Loucy (cell line): ENCODE data around the gene KCNQ5.

ENCODE experiments used
- H2AFZ ChIP-seq: fragments of 200-600 bp; sonication (generic); 2 replicates; pipeline ENCODE4 v1.6.0; 2016; ENCODE audit warnings: antibody characterized with exemption, mild to moderate bottlenecking, low read length, moderate library complexity
- H3F3A ChIP-seq: fragments of 200-600 bp; 2 replicates; pipeline ENCODE4 v1.6.0; 2016; ENCODE audit warnings: antibody characterized with exemption, low read depth, mild to moderate bottlenecking
- H3K27me3 ChIP-seq: fragments of 200-600 bp; sonication (generic); 2 replicates; pipeline ENCODE4 v1.6.1; 2014; ENCODE audit warnings: low read length, mild to moderate bottlenecking; ENCODE audit not compliant: insufficient read depth, poor library complexity, severe bottlenecking
- H3K36me3 ChIP-seq: fragments of 200-600 bp; sonication (generic); 2 replicates; pipeline ENCODE4 v1.6.1; 2016; ENCODE audit warnings: low read length; ENCODE audit not compliant: insufficient read depth
- H3K4me1 ChIP-seq: fragments of 200-600 bp; sonication (generic); 2 replicates; pipeline ENCODE4 v1.5.1; 2014; ENCODE audit warnings: low read length, mild to moderate bottlenecking; ENCODE audit not compliant: insufficient read depth, poor library complexity, severe bottlenecking
- H3K4me2 ChIP-seq: fragments of 200-600 bp; sonication (generic); 2 replicates; pipeline ENCODE4 v1.6.0; 2014; ENCODE audit warnings: antibody characterized with exemption, low read length, low read depth, mild to moderate bottlenecking; ENCODE audit not compliant: poor library complexity, severe bottlenecking
- H3K4me3 ChIP-seq: fragments of 200-600 bp; sonication (generic); 2 replicates; pipeline ENCODE4 v1.5.1; 2014; ENCODE audit warnings: low read length, mild to moderate bottlenecking, mixed read lengths; ENCODE audit not compliant: poor library complexity, severe bottlenecking
- H3K79me2 ChIP-seq: fragments of 200-600 bp; sonication (generic); 2 replicates; pipeline ENCODE4 v1.6.1; 2014; ENCODE audit warnings: low read length; ENCODE audit not compliant: insufficient read depth
- H3K9ac ChIP-seq: fragments of 200-600 bp; sonication (generic); 2 replicates; pipeline ENCODE4 v1.6.0; 2014; ENCODE audit warnings: mild to moderate bottlenecking, low read depth, low read length, moderate library complexity; ENCODE audit not compliant: poor library complexity, severe bottlenecking
- H3K9me2 ChIP-seq: fragments of 200-600 bp; sonication (generic); replicated peaks from 2 replicates; pipeline ENCODE4 v1.6.1; 2016; ENCODE audit warnings: low read depth, low read length, mixed read lengths
- H3K9me3 ChIP-seq: fragments of 200-600 bp; sonication (generic); 2 replicates; pipeline ENCODE4 v1.6.1; 2014; ENCODE audit warnings: mild to moderate bottlenecking, antibody characterized with exemption, low read length, low read depth; ENCODE audit not compliant: insufficient read depth
- H4K20me1 ChIP-seq: fragments of 200-600 bp; sonication (generic); 2 replicates; pipeline ENCODE4 v1.6.0; 2014; ENCODE audit warnings: antibody characterized with exemption, low read length, mild to moderate bottlenecking; ENCODE audit not compliant: insufficient read depth, poor library complexity, severe bottlenecking
- EZH2phosphoT487 ChIP-seq: fragments of 200-600 bp; IDR thresholded peaks from 2 replicates; pipeline ENCODE4 v1.6.1; 2018; ENCODE audit warnings: antibody characterized with exemption, mild to moderate bottlenecking, moderate library complexity, borderline replicate concordance
- TF ChIP-seq, protein P1 (sequence below): fragments of 200-600 bp; sonication (generic); conservative IDR thresholded peaks from 2 replicates; pipeline ENCODE4 v1.5.1; 2014; ENCODE audit warnings: mild to moderate bottlenecking, antibody characterized with exemption, low read length

KCNQ5 gene

DNA sequence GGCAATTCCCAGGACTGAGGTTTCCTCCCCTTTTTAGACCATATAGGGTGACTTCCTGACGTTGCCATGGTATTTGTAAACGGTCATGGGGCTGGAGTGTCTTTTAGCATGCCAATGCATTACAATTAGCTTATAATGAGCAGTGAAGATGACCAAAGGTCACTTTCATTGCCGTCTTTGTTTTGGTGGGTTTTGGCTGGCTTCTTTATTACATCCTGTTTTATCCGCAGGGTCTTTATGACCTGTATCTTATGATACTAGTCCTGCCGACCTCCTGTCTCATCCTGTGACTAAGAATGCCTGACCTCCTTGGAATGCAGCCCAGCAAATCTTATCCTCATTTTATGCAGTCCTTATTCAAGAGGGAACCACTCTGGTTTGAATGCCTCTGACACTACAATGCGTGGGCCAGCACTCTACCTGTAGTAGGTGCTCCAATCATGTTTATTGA is 190.1 kb downstream of the KCNQ5 start:
- Histone ChIP-seq H3K9ac (no peak overlapping the region), H3K27me3 (no peaks in the 10 kb centered on the region), H3K4me3 (no peak overlapping the region), H3K4me1 (no peaks in the 10 kb centered on the region), H3K79me2 (no peaks in the 10 kb centered on the region), H3K9me3 (no peaks in the 10 kb centered on the region), H3K9me2 (no peaks in the 10 kb centered on the region), H3K36me3 (no peaks in the 10 kb centered on the region), H4K20me1 (no peaks in the 10 kb centered on the region), H2AFZ (no peak overlapping the region), H3K4me2 (no peak overlapping the region), H3F3A (no peaks in the 10 kb centered on the region)
- TF ChIP-seq, protein P1, sequence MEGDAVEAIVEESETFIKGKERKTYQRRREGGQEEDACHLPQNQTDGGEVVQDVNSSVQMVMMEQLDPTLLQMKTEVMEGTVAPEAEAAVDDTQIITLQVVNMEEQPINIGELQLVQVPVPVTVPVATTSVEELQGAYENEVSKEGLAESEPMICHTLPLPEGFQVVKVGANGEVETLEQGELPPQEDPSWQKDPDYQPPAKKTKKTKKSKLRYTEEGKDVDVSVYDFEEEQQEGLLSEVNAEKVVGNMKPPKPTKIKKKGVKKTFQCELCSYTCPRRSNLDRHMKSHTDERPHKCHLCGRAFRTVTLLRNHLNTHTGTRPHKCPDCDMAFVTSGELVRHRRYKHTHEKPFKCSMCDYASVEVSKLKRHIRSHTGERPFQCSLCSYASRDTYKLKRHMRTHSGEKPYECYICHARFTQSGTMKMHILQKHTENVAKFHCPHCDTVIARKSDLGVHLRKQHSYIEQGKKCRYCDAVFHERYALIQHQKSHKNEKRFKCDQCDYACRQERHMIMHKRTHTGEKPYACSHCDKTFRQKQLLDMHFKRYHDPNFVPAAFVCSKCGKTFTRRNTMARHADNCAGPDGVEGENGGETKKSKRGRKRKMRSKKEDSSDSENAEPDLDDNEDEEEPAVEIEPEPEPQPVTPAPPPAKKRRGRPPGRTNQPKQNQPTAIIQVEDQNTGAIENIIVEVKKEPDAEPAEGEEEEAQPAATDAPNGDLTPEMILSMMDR = no peak

DNA sequence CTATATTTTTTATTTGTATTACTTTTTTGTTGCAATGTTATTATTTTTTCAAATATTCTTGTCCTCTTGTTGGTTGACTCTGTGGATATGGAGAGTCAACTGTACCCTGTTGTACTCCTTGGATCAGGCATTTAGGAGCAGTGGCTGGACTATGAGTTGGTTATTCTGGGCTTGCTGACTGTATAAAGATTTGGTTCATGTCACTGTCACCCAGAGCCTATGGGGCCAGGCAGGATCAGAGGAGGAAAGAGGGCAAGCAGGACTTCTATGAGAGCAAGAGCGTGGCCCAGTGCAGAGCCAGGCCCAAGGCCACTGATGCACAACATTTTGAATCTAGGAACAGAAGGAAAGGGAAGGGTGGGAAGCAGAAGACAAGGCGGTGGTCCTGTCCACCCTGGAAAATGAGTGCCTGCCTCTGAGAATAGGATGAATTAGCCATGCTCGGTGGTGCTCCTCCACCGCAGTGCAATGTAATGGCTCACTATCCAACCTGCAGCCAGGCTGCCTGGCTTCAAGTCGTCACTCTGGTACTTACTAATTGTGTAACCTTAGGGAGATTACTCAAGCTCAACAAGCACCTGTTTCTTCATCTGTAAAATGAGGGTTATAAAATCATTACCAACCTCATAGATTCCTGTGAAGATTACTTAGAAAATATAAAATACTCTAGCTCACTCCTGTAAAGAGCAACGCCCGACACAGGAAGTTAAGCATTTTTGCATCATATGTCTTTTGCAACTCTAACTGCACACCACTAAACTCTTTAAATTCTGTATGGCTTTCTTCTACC is 192.1 kb downstream of the KCNQ5 start:
- no peak overlapping the region for H3K4me3 ChIP-seq
- H3K9me3 ChIP-seq = no peaks in the 10 kb centered on the region
- H4K20me1 ChIP-seq = no peaks in the 10 kb centered on the region
- H3K9me2 ChIP-seq = no peaks in the 10 kb centered on the region
- no peak overlapping the region for H3K4me2 ChIP-seq
- no peak for TF ChIP-seq EZH2phosphoT487
- TF ChIP-seq, protein P1 = no peak
- H3K79me2 ChIP-seq = no peaks in the 10 kb centered on the region
- no peaks in the 10 kb centered on the region for H3K36me3 ChIP-seq
- H3F3A ChIP-seq = no peaks in the 10 kb centered on the region
- no peaks in the 10 kb centered on the region for H3K4me1 ChIP-seq
- H3K27me3 ChIP-seq = no peaks in the 10 kb centered on the region
- no peak overlapping the region for H3K9ac ChIP-seq
- no peak overlapping the region for H2AFZ ChIP-seq

DNA sequence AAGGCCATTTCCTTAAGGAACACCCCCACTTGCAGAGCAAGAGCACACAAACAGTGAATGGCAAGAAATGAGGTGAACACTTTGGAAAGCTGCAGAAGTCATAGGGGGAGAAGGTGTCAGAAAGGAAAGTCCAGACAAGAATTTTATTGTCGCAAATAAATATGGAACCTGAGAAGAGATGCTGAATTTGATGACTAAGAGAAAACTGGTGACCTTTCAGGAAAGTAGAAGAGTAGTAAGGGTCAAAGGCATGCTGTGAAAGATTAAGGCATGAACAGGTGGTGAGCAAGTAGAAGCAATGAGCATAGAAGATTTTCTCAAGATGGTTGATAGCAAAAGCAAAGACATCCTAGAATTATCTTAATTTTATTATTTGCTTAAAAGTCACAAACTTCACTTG is 194.2 kb downstream of the KCNQ5 start:
- H3K9me2 ChIP-seq = no peaks in the 10 kb centered on the region
- no peaks in the 10 kb centered on the region for H3K36me3 ChIP-seq
- H3F3A ChIP-seq = no peaks in the 10 kb centered on the region
- H3K4me2 ChIP-seq = no peak overlapping the region
- H3K4me1 ChIP-seq = no peaks in the 10 kb centered on the region
- no peaks in the 10 kb centered on the region for H3K27me3 ChIP-seq
- no peak overlapping the region for H3K4me3 ChIP-seq
- no peaks in the 10 kb centered on the region for H3K79me2 ChIP-seq
- no peak overlapping the region for H2AFZ ChIP-seq
- TF ChIP-seq, protein P1 = no peak
- no peak for TF ChIP-seq EZH2phosphoT487
- H3K9ac ChIP-seq = no peak overlapping the region
- no peaks in the 10 kb centered on the region for H3K9me3 ChIP-seq
- H4K20me1 ChIP-seq = no peaks in the 10 kb centered on the region
